Measurements from ENCODE around the gene DIABLO. TPM values are rescaled to one million over a fixed set of nuclear protein-coding genes. Genes with fewer than 3 reads are reported as not detected.
A peak's percentile ranks its signal among the peaks of the same experiment; 100 is the strongest.

The DIABLO gene
- total RNA-seq, 1 donor from 2014 or later, result 50.1 TPM

- Mint-ChIP-seq H3K9me3 (ENCODE audit: unreplicated experiment) (no peaks in the 10 kb centered on the region), H3K4me1 (ENCODE audit: unreplicated experiment) (no peaks in the 10 kb centered on the region), H3K27me3 (ENCODE audit: unreplicated experiment) (no peaks in the 10 kb centered on the region), H3K27ac (ENCODE audit: unreplicated experiment) (no peak overlapping the region), H3K36me3 (ENCODE audit: low read depth, unreplicated experiment) (peaks cover 20% of the 10 kb centered on the region), H3K4me3 (ENCODE audit: unreplicated experiment) (no peak overlapping the region)
- no peak for DNase-seq (ENCODE audit: low spot score)
- no peak for TF ChIP-seq CTCF (IDR thresholded peaks at IDR 0.05; ENCODE audit: unreplicated experiment)
Measured at GRCh38 chr12:122216445-122216844, 9.4 kb downstream of the DIABLO start.

GRCh38 chr12:122215771-122216170 is 10.1 kb downstream of the DIABLO start:
- H3K27ac Mint-ChIP-seq (ENCODE audit: unreplicated experiment), result no peak overlapping the region
- peaks cover 16% of the 10 kb centered on the region for H3K36me3 Mint-ChIP-seq (ENCODE audit: low read depth, unreplicated experiment)

GRCh38 chr12:122208073-122208820 is 17.6 kb downstream of the DIABLO start:
- Mint-ChIP-seq H3K27ac (ENCODE audit: unreplicated experiment) (no peak overlapping the region), H3K4me3 (ENCODE audit: unreplicated experiment) (peak overlapping the region; percentile 51), H3K4me1 (ENCODE audit: unreplicated experiment) (no peaks in the 10 kb centered on the region), H3K27me3 (ENCODE audit: unreplicated experiment) (peaks cover 22% of the 10 kb centered on the region), H3K9me3 (ENCODE audit: unreplicated experiment) (no peaks in the 10 kb centered on the region), H3K36me3 (ENCODE audit: low read depth, unreplicated experiment) (peaks cover 24% of the 10 kb centered on the region)
- no peak for DNase-seq (ENCODE audit: low spot score)
- TF ChIP-seq CTCF (IDR thresholded peaks at IDR 0.05; ENCODE audit: unreplicated experiment), result no peak

More at GRCh38 chr12:122215771-122216170, 10.1 kb downstream of the DIABLO start:
- H3K27me3 Mint-ChIP-seq (ENCODE audit: unreplicated experiment), result no peaks in the 10 kb centered on the region
- DNase-seq (ENCODE audit: low spot score), result no peak
- no peak for TF ChIP-seq CTCF (IDR thresholded peaks at IDR 0.05; ENCODE audit: unreplicated experiment)
- no peaks in the 10 kb centered on the region for H3K9me3 Mint-ChIP-seq (ENCODE audit: unreplicated experiment)
- no peaks in the 10 kb centered on the region for H3K4me1 Mint-ChIP-seq (ENCODE audit: unreplicated experiment)
- H3K4me3 Mint-ChIP-seq (ENCODE audit: unreplicated experiment), result no peak overlapping the region

GRCh38 chr12:122207391-122207790 is 18.5 kb downstream of the DIABLO start:
- H3K4me3 Mint-ChIP-seq (ENCODE audit: unreplicated experiment), result peak overlapping the region; percentile 51
- no peak overlapping the region for H3K27ac Mint-ChIP-seq (ENCODE audit: unreplicated experiment)
- no peak for TF ChIP-seq CTCF (IDR thresholded peaks at IDR 0.05; ENCODE audit: unreplicated experiment)
- peaks cover 24% of the 10 kb centered on the region for H3K36me3 Mint-ChIP-seq (ENCODE audit: low read depth, unreplicated experiment)
- peaks cover 24% of the 10 kb centered on the region for H3K27me3 Mint-ChIP-seq (ENCODE audit: unreplicated experiment)
- H3K4me1 Mint-ChIP-seq (ENCODE audit: unreplicated experiment), result no peaks in the 10 kb centered on the region
- DNase-seq (ENCODE audit: low spot score), result no peak
- H3K9me3 Mint-ChIP-seq (ENCODE audit: unreplicated experiment), result no peaks in the 10 kb centered on the region

- peaks cover 24% of the 10 kb centered on the region for H3K27me3 Mint-ChIP-seq (ENCODE audit: unreplicated experiment)
- peaks cover 20% of the 10 kb centered on the region for H3K36me3 Mint-ChIP-seq (ENCODE audit: low read depth, unreplicated experiment)
- H3K27ac Mint-ChIP-seq (ENCODE audit: unreplicated experiment), result no peak overlapping the region
- no peak for DNase-seq (ENCODE audit: low spot score)
- H3K4me1 Mint-ChIP-seq (ENCODE audit: unreplicated experiment), result no peaks in the 10 kb centered on the region
- H3K9me3 Mint-ChIP-seq (ENCODE audit: unreplicated experiment), result no peaks in the 10 kb centered on the region
- no peak for TF ChIP-seq CTCF (IDR thresholded peaks at IDR 0.05; ENCODE audit: unreplicated experiment)
- H3K4me3 Mint-ChIP-seq (ENCODE audit: unreplicated experiment), result no peak overlapping the region
Measured at GRCh38 chr12:122206976-122207375, 18.9 kb downstream of the DIABLO start.
